T-helper 2 cell treated with Interferon-gamma antibody and Interleukin-4, amounts not matched to agents 100 ng/mL and 5 ng/mL, for 36 hours (primary cell): ENCODE measurements around the gene TBATA. TPM values are rescaled to one million over a fixed set of nuclear protein-coding genes. Genes with fewer than 3 reads are reported as not detected.

ENCODE experiments used
- intact Hi-C: fragments of 100-400 bp; cut with micrococcal nuclease; formaldehyde crosslinking; loops from one replicate; pipeline ENCODE4 v1.15.1; 2023
- total RNA-seq: library from RNA; stranded (reverse); gene quantifications from 2 replicates; pipeline ENCODE4 v1.2.3, GENCODE V29; 2022

TBATA gene
- total RNA-seq: not detected in 2 replicates

- intact Hi-C loops: no loop called here
Measured at GRCh38 chr10:70785190-70785589, at the start of gene TBATA. TBATA (minus strand) TSS chr10:70785377; CDS start chr10:70783379, 1,998 bp downstream.

GRCh38 chr10:70834441-70835151, 49.4 kb upstream of the TBATA start:
- intact Hi-C loops: no loop called here

DNA sequence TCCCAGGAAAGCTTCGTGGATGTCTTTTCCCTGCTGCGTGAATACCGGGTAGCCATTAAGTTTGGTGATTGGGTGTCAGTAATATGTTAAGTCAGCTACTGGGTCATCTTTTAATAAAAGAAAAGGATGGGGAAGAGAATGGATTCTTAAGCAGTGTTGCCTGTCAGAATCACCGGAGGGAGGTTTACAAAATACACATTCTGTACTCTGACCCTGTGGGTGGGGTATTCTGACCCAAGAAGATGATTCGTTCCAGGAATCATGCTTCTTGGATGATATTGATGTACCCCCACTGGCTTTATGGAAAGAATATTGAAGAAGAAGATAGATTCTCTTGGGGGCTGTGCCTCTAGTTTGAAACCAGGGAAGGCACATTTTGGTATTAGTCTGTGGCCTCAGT, 48.8 kb upstream of the TBATA start:
- intact Hi-C loops: no loop called here

- intact Hi-C loops: no loop called here
Measured at GRCh38 chr10:70833601-70834000, 48.4 kb upstream of the TBATA start.

DNA sequence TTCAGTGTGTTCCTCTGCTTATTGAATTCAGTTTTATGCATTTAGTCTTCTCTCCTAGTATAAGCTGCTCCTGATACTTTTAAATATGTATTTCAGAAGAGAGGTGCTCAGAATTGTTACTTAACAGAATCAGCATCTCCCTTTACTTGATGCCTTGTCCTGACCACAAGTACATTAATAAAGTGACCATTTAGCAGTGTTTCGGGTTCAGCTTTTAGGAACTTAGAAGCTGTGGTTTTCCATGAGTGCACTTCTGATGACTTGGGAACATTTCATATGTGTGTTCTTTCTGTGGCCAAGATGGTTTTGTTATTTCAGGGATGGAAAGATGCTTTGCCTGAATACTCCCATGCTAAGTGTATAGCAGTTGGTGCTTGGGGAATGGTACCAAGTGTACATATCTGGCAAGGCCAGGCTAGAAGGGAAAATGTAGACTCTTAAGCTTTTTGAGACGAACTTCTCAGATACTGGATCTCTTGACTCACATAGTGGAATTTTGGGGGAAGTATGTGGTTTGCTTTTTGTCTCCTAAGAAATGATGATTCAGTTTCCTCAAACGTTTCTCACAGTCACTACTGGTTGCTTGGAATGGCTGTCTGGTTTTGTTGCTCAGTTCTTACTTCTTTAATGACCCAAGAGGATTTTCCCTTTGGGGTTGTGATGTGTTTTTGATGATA, 47.8 kb upstream of the TBATA start:
- intact Hi-C loops: no loop called here

- intact Hi-C loops: no loop called here
Measured at GRCh38 chr10:70832221-70832620, 47.0 kb upstream of the TBATA start.

- intact Hi-C loops: no loop called here
Measured at GRCh38 chr10:70830164-70830563, 45.0 kb upstream of the TBATA start.

DNA sequence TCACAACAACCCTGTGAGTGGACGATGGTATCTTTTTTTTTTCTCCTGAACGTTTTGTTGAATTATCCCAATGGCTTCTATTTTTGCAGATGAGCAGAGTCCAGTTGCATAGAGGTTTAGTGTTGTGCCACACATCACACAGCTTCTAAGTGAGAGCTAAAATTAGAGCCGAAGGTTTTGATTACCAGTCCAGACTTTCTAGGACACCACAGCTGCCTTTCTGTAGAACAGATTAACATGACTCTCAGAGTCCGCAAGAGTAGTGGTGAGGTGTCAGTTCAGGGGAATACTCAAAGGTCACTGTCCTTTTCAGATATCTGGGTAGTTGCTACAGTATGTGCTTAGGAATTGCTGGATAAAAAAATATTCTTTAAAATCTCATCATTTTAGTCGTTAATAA, 44.4 kb upstream of the TBATA start:
- intact Hi-C loops: no loop called here

DNA sequence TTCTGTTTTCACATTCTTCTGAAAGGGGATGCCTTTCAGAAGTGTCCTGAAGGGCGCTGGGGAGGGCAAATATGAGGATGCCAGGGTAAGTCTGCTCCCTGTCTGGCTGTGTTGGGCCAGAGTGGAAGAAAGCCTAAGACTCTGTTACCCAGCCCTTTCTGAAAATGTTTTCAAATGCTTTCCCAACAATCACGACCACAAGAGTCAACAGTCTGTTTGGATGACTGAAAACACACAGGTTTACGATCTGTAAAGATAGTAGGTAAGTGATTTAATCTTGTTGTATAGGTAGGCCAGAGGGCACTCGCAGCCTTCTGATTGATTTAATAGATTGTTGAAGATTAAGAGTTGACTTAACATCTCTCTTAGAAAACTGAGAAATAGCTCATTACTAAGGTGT, 43.7 kb upstream of the TBATA start:
- intact Hi-C loops: no loop called here

DNA sequence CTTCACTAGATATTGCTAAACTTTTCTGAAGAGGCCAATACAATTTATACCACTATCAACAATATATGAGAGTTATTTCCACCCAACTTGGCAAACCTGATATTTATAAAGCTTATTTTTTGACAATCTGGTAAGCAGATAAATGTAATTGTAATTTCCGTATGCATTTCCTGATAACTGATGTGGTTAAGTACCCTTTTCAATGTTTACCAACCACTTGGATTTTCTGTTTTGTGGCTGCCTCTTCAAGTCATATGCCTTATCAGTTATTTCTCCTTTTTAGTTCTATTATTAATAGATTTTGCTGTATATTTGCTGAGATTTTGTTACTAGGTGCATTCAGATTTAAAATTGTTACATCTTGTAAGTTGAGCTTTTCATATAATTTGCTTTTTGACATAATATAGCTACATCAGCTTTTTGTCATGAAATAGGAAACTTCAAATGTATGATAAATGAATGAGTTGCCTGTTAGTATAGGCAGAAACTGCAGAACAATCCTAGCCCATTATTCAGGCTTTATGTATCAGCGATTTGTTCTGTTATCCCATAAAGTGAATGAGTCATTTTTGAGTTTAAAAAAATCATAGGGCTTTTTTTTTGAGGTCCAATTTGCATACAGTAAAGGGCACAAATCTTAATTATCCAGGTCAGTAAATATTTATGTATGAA, 42.0 kb upstream of the TBATA start:
- intact Hi-C loops: no loop called here

- intact Hi-C loops: no loop called here
Measured at GRCh38 chr10:70822076-70822820, 37.1 kb upstream of the TBATA start.

- intact Hi-C loops: no loop called here
Measured at GRCh38 chr10:70820976-70821750, 36.0 kb upstream of the TBATA start.

GRCh38 chr10:70816220-70816894, 31.2 kb upstream of the TBATA start:
- intact Hi-C loops: no loop called here

- intact Hi-C loops: loop anchor here (1.0 kb wide), 1 partner anchor 65 kb away; no protein-coding TSS in a partner anchor
Measured at GRCh38 chr10:70815504-70816219, 30.5 kb upstream of the TBATA start, which contains the start of gene SGPL1. SGPL1 (plus strand) TSS chr10:70815948; CDS start chr10:70816854, 906 bp downstream.

- intact Hi-C loops: no loop called here
Measured at GRCh38 chr10:70814126-70814525, 28.9 kb upstream of the TBATA start.

DNA sequence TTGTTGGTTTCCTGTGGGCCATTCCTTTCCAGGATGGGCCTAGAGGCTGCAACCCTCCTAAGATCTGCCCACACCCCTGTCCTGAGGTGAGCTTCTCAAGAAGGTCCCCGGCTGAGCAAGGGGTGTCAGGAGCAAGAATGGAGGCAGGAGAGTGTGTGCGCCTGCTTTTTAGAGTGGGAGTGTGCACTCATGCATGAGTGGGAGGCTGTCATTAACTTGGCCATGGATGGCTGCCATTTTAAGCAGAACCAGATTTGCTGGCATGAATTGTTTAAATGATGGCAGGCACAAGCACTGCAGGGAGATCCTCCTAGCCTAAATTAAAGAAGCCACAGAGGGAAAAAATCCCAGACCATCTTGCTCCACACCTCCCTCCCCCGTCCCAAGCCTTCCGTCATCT, 27.6 kb upstream of the TBATA start:
- intact Hi-C loops: no loop called here

GRCh38 chr10:70811881-70812280, 26.7 kb upstream of the TBATA start:
- intact Hi-C loops: no loop called here

- intact Hi-C loops: no loop called here
Measured at GRCh38 chr10:70810967-70811366, 25.8 kb upstream of the TBATA start.

- intact Hi-C loops: no loop called here
Measured at GRCh38 chr10:70809726-70810125, 24.5 kb upstream of the TBATA start.
